ENCODE results near the gene FAM20B. TPM values are rescaled to one million over a fixed set of nuclear protein-coding genes. Genes with fewer than 3 reads are reported as not detected.
A peak's percentile ranks its signal among the peaks of the same experiment; 100 is the strongest.

The FAM20B gene
- total and polyA plus RNA-seq, 2 of the 13 experiments (the other 11 are each of a cell fraction or from before 2014, with no cell fraction given): 13.8 to 26.9 TPM

DNA sequence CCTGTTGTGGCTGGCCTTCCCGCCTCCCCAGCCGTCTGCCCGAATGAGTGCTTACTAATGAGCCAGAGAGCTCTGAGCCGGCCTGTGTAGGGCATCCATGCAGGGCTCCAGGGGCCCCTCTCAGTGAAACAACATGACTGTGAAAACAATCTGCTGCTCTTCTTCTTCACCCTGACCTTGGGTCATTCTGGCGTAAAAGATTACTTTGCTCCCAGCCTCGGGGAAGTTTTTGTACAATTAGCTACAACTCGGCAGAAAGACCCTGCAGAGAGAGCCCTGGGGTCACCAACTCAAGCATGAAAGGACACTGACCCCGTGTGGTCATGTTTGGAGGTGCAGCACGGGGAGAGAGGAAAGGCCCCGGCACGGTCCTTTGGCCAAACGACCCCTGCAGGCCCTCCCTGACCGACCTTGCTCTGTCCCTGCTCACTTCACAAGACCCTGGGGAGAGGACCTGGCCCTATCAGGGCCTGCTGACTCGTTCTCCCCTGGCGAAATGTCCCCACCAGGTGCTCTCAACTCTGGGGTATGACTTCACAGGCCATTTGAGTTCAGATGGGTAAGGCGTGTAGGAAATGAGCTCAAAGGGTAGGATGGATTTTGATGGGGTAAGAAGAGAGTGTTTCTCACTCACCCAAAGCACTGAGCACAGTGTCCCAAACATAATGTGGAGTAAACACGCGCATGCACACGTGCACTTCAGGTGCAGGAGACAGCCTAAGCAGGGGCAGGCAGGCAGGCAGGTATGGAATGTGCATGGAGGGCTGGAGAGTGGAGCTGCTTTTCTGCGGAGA is 22.9 kb upstream of the FAM20B start (continued):
- TF ChIP-seq, protein P1, sequence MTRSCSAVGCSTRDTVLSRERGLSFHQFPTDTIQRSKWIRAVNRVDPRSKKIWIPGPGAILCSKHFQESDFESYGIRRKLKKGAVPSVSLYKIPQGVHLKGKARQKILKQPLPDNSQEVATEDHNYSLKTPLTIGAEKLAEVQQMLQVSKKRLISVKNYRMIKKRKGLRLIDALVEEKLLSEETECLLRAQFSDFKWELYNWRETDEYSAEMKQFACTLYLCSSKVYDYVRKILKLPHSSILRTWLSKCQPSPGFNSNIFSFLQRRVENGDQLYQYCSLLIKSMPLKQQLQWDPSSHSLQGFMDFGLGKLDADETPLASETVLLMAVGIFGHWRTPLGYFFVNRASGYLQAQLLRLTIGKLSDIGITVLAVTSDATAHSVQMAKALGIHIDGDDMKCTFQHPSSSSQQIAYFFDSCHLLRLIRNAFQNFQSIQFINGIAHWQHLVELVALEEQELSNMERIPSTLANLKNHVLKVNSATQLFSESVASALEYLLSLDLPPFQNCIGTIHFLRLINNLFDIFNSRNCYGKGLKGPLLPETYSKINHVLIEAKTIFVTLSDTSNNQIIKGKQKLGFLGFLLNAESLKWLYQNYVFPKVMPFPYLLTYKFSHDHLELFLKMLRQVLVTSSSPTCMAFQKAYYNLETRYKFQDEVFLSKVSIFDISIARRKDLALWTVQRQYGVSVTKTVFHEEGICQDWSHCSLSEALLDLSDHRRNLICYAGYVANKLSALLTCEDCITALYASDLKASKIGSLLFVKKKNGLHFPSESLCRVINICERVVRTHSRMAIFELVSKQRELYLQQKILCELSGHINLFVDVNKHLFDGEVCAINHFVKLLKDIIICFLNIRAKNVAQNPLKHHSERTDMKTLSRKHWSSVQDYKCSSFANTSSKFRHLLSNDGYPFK (CRISPR knock-in tag; IDR thresholded peaks at IDR 0.05; ENCODE audit: borderline replicate concordance): peak; percentile 73; the same call in 1 of the 2 replicates
- TF ChIP-seq SOX13 (IDR thresholded peaks at IDR 0.05) (no peak), SOX13 (CRISPR knock-in tag; conservative IDR thresholded peaks at IDR 0.05 in 1 of 2, IDR thresholded peaks at IDR 0.05 in 1 of 2) (no peak; a peak in 1 of 4 replicates), ZNF720 (CRISPR knock-in tag; IDR thresholded peaks at IDR 0.05) (no peak), NR2C2 (CRISPR knock-in tag; IDR thresholded peaks at IDR 0.05; ENCODE audit: borderline replicate concordance) (no peak; the same call in 1 of the 2 replicates), ZNF225 (CRISPR knock-in tag; IDR thresholded peaks at IDR 0.05) (no peak), MIXL1 (CRISPR knock-in tag; IDR thresholded peaks at IDR 0.05) (no peak), ZC3H4 (CRISPR knock-in tag; IDR thresholded peaks at IDR 0.05; ENCODE audit: borderline replicate concordance) (0 out of 2 replicates have a peak, but pooled peaks have one; percentile 35)
- TF ChIP-seq, protein P2, sequence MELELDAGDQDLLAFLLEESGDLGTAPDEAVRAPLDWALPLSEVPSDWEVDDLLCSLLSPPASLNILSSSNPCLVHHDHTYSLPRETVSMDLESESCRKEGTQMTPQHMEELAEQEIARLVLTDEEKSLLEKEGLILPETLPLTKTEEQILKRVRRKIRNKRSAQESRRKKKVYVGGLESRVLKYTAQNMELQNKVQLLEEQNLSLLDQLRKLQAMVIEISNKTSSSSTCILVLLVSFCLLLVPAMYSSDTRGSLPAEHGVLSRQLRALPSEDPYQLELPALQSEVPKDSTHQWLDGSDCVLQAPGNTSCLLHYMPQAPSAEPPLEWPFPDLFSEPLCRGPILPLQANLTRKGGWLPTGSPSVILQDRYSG (CRISPR knock-in tag; IDR thresholded peaks at IDR 0.05): no peak
- TF ChIP-seq, protein P3, sequence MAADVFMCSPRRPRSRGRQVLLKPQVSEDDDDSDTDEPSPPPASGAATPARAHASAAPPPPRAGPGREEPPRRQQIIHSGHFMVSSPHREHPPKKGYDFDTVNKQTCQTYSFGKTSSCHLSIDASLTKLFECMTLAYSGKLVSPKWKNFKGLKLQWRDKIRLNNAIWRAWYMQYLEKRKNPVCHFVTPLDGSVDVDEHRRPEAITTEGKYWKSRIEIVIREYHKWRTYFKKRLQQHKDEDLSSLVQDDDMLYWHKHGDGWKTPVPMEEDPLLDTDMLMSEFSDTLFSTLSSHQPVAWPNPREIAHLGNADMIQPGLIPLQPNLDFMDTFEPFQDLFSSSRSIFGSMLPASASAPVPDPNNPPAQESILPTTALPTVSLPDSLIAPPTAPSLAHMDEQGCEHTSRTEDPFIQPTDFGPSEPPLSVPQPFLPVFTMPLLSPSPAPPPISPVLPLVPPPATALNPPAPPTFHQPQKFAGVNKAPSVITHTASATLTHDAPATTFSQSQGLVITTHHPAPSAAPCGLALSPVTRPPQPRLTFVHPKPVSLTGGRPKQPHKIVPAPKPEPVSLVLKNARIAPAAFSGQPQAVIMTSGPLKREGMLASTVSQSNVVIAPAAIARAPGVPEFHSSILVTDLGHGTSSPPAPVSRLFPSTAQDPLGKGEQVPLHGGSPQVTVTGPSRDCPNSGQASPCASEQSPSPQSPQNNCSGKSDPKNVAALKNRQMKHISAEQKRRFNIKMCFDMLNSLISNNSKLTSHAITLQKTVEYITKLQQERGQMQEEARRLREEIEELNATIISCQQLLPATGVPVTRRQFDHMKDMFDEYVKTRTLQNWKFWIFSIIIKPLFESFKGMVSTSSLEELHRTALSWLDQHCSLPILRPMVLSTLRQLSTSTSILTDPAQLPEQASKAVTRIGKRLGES (CRISPR knock-in tag; IDR thresholded peaks at IDR 0.05; ENCODE audit: borderline replicate concordance): no peak
- TF ChIP-seq, protein P4, sequence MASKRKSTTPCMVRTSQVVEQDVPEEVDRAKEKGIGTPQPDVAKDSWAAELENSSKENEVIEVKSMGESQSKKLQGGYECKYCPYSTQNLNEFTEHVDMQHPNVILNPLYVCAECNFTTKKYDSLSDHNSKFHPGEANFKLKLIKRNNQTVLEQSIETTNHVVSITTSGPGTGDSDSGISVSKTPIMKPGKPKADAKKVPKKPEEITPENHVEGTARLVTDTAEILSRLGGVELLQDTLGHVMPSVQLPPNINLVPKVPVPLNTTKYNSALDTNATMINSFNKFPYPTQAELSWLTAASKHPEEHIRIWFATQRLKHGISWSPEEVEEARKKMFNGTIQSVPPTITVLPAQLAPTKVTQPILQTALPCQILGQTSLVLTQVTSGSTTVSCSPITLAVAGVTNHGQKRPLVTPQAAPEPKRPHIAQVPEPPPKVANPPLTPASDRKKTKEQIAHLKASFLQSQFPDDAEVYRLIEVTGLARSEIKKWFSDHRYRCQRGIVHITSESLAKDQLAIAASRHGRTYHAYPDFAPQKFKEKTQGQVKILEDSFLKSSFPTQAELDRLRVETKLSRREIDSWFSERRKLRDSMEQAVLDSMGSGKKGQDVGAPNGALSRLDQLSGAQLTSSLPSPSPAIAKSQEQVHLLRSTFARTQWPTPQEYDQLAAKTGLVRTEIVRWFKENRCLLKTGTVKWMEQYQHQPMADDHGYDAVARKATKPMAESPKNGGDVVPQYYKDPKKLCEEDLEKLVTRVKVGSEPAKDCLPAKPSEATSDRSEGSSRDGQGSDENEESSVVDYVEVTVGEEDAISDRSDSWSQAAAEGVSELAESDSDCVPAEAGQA (IDR thresholded peaks at IDR 0.05; ENCODE audit: low read depth): no peak
- TF ChIP-seq, protein P4 (CRISPR knock-in tag; IDR thresholded peaks at IDR 0.05; ENCODE audit: borderline replicate concordance): no peak
- TF ChIP-seq, protein P5, sequence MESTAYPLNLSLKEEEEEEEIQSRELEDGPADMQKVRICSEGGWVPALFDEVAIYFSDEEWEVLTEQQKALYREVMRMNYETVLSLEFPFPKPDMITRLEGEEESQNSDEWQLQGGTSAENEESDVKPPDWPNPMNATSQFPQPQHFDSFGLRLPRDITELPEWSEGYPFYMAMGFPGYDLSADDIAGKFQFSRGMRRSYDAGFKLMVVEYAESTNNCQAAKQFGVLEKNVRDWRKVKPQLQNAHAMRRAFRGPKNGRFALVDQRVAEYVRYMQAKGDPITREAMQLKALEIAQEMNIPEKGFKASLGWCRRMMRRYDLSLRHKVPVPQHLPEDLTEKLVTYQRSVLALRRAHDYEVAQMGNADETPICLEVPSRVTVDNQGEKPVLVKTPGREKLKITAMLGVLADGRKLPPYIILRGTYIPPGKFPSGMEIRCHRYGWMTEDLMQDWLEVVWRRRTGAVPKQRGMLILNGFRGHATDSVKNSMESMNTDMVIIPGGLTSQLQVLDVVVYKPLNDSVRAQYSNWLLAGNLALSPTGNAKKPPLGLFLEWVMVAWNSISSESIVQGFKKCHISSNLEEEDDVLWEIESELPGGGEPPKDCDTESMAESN (CRISPR knock-in tag; conservative IDR thresholded peaks at IDR 0.05): 0 out of 2 replicates have a peak, but pooled peaks have one; percentile 50
